Measurements from ENCODE around the gene ZPBP2.
A peak's percentile ranks its signal among the peaks of the same experiment; 100 is the strongest.
"Not testable (repeated sequence)": the region's sequence is repeated elsewhere in the genome, so short reads cannot be mapped to it uniquely, and the experiment has no call there.

Gene ZPBP2

GRCh38 chr17:39867880-39868553, at the start of gene ZPBP2:
ZPBP2 (plus strand) TSS chr17:39868202; CDS start chr17:39868355, 153 bp downstream.
- peak; percentile 75 for DNase-seq

DNA sequence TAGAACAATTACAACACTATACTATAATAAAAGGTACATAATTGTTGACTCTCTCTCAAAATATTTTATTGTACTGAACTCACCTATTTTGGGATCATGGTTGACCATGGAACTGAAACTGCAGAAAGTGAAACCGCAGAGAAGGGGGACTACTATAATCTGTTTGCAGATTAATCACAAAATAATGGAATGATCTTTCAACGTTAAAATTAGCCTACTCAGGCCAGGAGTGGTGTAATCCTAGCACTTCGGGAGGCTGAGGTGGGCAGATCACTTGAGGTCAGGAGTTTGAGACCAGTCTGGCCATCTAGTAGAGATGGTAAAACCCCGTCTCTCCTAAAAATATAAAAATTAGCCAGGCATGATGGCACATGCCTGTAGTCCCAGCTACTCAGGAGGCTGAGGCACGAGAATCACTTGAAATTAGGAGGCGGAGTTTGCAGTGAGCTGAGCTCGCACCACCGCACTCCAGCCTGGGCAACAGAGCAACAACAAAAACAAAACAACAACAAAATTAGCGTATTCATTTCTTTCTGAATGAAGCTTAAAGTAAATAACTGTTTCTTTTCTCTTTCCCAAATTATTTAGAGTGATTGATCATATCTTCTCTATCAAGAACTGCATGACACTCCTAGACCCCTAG, 49.5 kb upstream of the ZPBP2 start:
- peak; percentile 66 for DNase-seq

GRCh38 chr17:39820541-39820940, 47.5 kb upstream of the ZPBP2 start:
- no peak for DNase-seq

DNA sequence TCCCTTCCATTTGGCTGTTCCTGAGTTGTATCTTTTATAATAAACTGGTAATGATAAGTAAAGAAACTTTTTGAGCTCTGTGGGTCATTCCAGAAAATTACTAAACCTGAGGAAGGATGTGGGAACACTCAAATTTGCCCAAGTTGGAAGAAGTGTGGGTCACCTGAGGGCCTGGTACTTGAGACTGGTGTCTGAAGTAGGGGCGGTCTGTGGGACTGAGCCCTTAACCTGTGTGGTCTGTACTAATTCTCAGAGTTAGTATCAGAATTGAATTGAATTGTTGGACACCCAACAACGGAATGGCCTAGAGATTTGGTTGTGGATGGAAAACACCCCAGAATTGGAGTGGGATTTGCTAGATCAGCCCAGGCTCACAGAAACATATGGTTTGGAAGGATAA, 47.0 kb upstream of the ZPBP2 start:
- no peak for DNase-seq

DNA sequence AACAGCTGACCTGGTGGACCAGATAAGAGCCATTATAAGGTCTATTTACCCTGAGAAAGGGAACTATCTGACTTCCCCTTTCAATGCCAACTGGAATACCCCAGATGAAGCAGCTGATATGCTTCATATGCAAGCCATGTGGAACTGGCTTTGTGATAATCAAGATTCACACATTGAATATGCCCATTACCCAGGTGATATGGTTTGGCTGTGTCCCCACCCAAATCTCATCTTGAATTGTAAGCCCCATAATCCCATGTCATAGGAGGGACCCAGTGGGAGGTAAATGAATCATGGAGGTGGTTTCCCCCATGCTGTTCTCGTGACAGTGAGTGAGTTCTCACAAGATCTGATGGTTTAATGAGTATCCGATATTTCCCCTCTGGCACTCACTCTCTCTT, 46.0 kb upstream of the ZPBP2 start:
- DNase-seq, result no peak

DNA sequence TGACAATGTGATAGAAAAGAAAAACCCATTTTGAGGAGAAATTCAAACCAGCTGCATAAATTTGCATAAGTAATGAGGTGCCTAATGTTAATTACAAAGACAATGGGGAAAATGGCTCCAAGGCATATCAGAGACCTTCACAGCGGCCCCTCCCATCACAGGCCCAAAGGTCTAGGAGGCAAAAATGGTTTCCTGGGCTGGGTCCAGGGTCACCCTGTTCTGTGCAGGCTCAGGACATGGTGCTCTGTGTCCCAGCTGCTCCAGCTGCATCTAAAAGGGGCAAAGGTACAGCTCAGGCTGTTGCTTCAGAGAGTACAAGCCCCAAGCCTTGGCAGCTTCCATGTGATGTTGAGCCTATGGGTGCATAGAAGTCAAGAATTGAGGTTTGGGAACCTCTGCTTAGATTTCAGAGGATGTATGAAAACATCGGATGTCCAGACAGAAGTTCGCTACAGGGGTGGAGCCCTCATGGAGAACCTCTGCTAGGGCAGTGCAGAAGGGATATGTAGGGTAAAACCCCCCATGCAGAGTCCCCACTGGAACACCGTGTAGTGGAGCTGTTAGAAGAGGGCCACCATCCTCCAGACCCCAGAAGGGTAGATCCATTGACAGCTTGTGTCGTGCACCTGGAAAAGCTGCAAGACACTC, 44.5 kb upstream of the ZPBP2 start:
- no peak for DNase-seq

- no peak for DNase-seq
These were observed 41.7 kb upstream of the ZPBP2 start for GRCh38 chr17:39826334-39826733.

DNA sequence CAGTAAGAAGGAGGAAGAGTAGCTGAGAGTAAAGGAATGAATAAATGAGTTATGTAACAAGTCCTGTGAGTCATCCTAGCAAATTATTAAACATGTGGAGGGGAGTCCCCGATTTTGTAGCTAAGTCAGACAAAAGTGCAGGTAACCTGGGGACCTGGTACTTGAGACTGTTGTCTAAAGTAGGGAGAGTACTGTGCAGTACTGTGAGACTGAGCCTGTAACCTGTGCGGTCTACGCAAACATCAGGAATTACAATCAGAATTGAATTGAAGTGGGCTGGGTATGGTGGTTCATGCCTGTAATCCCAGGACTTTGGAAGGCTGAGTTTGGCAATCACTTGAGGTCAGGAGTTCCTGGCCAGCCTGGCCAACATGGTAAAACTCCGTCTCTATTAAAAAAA, 39.6 kb upstream of the ZPBP2 start:
- DNase-seq, result no peak

DNA sequence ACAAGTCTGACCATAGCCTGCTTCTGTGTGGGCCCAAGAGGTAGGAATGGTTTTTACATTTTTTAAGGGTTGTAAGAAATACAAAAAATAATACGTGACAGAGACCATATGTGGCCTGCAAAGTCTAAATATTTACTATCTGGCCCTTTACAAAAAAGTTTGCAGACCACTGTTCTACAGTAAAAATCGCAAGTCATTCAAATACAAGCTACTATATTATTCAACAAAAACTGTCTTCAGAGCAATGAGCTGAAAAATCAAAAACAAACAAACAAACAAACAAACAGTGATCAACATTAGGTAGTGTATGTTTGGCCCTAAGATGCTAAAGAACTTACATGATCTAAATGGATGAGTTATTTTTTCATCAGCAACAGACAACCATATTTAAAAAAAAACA, 36.4 kb upstream of the ZPBP2 start:
- DNase-seq, result no peak

DNA sequence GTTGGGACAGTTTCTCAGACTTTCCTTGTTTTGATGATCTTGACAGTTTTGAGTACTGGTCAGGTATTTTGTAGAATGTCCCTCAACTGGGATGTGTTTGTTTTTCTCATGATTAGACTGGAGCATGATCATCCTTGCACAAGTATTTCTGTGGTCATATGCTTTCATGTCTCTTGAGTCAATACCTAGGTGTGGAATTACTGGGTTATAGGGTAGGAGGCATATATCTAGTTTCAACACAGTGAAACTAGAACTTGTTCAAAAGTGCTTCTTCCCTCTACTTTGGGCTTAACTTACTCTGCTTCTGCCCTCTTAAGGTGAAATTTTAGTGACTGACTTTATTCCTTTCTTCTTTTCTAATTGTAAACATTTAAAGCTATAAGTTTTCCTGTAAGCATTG, 34.0 kb upstream of the ZPBP2 start:
- no peak for DNase-seq

GRCh38 chr17:39835038-39835786, 32.8 kb upstream of the ZPBP2 start:
- no peak for DNase-seq

- DNase-seq, result no peak
These were observed 31.9 kb upstream of the ZPBP2 start for GRCh38 chr17:39836117-39836516.

- no peak for DNase-seq
These were observed 29.9 kb upstream of the ZPBP2 start for GRCh38 chr17:39838057-39838456.

- DNase-seq, result no peak
These were observed 29.2 kb upstream of the ZPBP2 start for GRCh38 chr17:39838784-39839183.

GRCh38 chr17:39841134-39841683, 26.8 kb upstream of the ZPBP2 start:
- DNase-seq, result no peak

DNA sequence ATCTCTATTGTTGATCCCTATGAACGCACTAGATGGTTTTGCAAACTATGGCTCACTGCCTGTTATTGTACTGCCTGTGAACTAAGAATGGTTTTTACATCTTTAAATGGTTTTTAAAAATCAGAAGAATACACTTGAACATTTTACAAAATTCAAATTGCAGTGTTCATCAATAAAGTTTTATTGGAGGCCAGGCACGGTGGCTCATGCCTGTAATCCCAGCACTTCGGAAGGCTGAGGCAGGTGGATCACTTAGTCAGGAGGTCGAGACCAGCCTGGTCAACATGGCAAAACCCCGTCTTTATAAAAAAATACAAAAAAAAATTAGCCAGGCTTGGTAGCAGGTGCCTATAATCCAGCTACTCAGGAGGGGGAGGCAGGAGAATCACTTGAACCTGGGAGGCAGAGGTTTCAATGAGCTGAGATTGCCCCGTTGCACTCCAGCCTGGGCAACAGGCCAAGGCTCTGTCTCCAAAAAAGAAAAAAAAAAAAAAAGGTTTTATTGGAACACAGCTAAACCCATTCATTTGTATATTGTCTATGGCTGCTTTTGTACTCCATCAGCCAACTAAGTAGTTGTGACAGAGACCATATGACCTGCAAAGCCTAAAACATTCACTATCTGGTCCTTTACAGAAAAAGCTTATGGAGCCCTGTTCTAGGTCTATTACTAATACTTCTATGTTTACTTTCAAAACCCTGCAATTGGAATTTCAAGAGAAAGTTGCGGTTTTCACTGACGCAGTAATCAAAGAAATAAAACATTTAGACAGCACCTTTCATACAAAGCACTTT, 22.8 kb upstream of the ZPBP2 start:
- no peak for DNase-seq

- no peak for DNase-seq
These were observed 21.8 kb upstream of the ZPBP2 start for GRCh38 chr17:39846205-39846604.

DNA sequence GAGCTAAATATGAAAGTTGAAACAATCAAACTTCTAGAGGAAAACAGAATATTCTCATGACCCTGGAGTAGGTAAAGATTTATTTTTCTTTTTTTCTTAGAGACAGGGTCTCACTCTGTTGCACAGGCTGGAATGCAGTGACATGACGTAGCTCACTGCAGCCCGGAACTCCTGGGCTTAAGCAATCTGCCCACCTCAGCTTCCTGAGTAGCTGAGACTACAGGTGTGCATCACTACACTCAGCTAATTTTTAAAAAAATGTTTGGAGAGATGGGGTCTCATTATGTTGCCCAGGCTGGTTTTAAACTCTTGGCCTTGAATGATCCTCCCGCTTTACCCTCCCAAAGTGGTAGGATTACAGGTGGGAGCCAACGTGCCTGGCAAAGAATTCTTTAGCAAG, 19.4 kb upstream of the ZPBP2 start:
- no peak for DNase-seq

DNA sequence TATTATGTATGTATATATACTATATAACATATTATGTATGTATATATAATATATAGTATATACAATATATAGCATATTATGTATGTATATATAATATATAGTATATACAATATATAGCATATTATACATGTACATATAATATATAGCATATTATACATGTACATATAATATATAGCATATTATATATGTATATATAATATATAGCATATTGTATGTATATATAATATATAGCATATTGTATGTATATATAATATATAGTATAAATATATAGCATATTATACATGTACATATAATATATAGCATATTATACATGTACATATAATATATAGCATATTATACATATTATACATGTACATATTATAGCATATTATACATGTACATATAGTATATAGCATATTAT, 17.8 kb upstream of the ZPBP2 start:
- not testable (repeated sequence) for DNase-seq

DNA sequence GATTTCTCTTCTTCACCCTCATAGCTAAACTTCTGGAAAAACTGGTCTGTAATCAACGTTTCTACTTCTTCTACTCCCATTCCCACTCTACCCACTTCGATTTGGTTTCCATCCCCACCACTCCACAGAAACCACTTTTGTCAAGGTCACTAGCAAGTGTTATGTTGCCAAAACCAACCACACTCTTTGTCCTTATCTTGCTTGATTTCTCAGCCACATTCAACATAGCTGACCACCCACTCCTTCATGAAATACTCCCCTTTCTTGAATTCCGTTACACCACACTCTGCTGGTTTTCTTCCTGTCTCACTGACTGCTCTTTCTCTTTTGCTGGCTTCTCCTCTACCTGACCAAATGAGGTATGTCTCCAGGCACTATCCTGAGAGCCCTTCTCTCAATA, 15.8 kb upstream of the ZPBP2 start:
- DNase-seq, result no peak

DNA sequence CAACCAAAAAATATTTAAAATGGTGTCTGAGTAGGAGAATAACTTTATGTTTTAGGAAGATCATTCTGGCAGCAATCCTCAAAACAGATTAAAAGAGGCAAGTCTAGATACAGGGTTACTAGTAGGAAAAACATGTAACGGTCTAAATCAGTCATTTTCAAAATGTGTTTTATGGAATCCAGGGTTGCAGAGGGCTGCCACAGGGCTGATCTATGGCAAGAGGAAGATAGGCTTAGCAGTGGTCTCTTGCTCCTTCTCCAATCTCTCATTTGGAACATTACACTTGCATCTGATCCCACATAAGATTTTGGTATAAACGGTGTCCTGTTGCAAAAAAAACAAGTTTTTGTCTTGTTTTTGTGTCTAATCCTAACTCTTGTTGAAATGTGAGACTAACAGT, 13.1 kb upstream of the ZPBP2 start:
- DNase-seq, result no peak

- DNase-seq, result not testable (repeated sequence)
These were observed 11.9 kb upstream of the ZPBP2 start for GRCh38 chr17:39855911-39856649.
